ENCODE data around the gene COX7A2. TPM values are rescaled to one million over a fixed set of nuclear protein-coding genes. Genes with fewer than 3 reads are reported as not detected.

COX7A2 gene
- total and polyA plus RNA-seq, 2 of the 4 experiments (the other 2 are of a cell fraction), result 174 to 776 TPM

DNA sequence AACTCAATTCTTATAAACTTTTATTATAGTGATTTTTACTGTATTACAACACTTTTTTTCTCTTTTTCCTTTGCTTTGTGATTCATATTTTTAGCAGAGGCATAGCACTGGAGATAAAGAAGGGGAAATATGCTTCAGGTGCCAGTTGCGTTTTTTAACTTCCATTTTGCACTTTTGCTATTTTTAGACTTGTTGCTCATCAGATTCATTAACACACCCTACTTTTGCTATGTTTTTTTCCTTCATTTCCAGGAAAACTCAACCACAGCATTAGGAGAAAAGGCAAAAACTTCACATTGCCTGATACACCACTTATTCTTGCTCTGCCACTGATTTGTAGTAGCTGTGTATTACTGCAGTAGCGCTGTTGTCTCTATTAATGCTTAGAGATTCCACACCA lies 49.0 kb upstream of the COX7A2 start (continued):
- TF ChIP-seq RAD21 (IDR thresholded peaks at IDR 0.05; ENCODE audit: low read length) (no peak), RCOR1 (IDR thresholded peaks at IDR 0.05; ENCODE audit: insufficient replicate concordance, low read length) (no peak)
- TF ChIP-seq, protein P1, sequence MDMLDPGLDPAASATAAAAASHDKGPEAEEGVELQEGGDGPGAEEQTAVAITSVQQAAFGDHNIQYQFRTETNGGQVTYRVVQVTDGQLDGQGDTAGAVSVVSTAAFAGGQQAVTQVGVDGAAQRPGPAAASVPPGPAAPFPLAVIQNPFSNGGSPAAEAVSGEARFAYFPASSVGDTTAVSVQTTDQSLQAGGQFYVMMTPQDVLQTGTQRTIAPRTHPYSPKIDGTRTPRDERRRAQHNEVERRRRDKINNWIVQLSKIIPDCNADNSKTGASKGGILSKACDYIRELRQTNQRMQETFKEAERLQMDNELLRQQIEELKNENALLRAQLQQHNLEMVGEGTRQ (IDR thresholded peaks at IDR 0.05; ENCODE audit: low read depth, low read length), result no peak

DNA sequence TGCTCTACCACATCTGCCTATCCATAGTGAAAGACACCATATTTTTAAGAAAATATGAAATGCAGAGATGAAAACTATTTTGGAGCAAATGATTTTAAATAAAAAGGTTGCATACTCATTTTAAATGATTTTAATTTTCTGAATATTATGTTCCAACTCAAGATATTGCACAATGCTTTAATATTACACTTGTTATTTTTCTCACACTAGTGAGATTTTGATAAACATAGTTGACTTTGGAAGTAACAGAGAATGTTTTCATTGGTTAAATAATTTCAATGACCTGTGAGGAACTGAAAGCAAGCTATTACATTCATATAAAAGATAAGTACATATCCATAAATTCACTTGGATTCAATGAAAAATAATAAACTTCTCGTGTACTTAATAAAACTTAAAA lies 48.1 kb upstream of the COX7A2 start:
- H3K4ac ChIP-seq (ENCODE audit: low read depth, low read length), result no peak overlapping the region
- H2BK120ac ChIP-seq (ENCODE audit: low read depth, low read length), result no peak overlapping the region
- ATAC-seq (ENCODE audit: low read depth) (no peak), DNase-seq (no peak)
- WGBS, 2 experiments (ENCODE audit: extremely low coverage in 2 of 2, insufficient read length in 1 of 2), result no CpG with 5 or more reads among the region's 1 CpG
- no peaks in the 10 kb centered on the region for H4K20me1 ChIP-seq (ENCODE audit: insufficient read depth, low read length)
- no peaks in the 10 kb centered on the region for H3K9me3 ChIP-seq (ENCODE audit: control insufficient read depth, insufficient read depth, low read length)
- H3K18ac ChIP-seq (ENCODE audit: low read depth, low read length), result no peak overlapping the region
- intact Hi-C loops (cut with micrococcal nuclease) (no loop called here), in situ Hi-C loops (cut with MboI; ENCODE audit: low sequenced_read_pairs) (no loop called here), dilution Hi-C loops (cut with HindIII; ENCODE audit: low sequenced_read_pairs, unreplicated experiment) (no loop called here)
- POLR2A ChIA-PET (ENCODE audit: unreplicated experiment), result no interaction called here
- no peak overlapping the region for H4K8ac ChIP-seq (ENCODE audit: low read depth in 2 of 2, low read length in 2 of 2)
- H3K27me3 ChIP-seq (ENCODE audit: control insufficient read depth, insufficient read depth, low read length), result no peaks in the 10 kb centered on the region
- H3K36me3 ChIP-seq (ENCODE audit: control insufficient read depth, insufficient read depth, low read length), result no peaks in the 10 kb centered on the region
- no peak overlapping the region for H3K23ac ChIP-seq (ENCODE audit: low read depth, low read length)
- no peaks in the 10 kb centered on the region for H3K79me1 ChIP-seq (ENCODE audit: low read depth in 1 of 2, low read length in 2 of 2)
- CTCF ChIA-PET, result no interaction called here
- no peak overlapping the region for H3K27ac ChIP-seq (ENCODE audit: insufficient read depth, low read length)
- no peaks in the 10 kb centered on the region for H3K4me1 ChIP-seq (ENCODE audit: control insufficient read depth, insufficient read depth, low read length)
- BruUV-seq (replicated peaks), result no TSS peak
- H2BK5ac ChIP-seq (ENCODE audit: low read depth, low read length, poor library complexity, severe bottlenecking), result no peak overlapping the region
- no peak overlapping the region for H2AK5ac ChIP-seq (ENCODE audit: low read depth, low read length)
- H2AFZ ChIP-seq (replicated peaks; ENCODE audit: low read length, poor library complexity), result no peak overlapping the region
- H4K91ac ChIP-seq (ENCODE audit: insufficient read depth, low read depth, low read length), result no peak overlapping the region
- no peak overlapping the region for H4K5ac ChIP-seq (ENCODE audit: low read depth, low read length)
- H3K4me2 ChIP-seq (ENCODE audit: low read depth, low read length), result no peak overlapping the region
- no peak overlapping the region for H2BK20ac ChIP-seq (ENCODE audit: low read depth, low read length)
- TF ChIP-seq MXI1 (IDR thresholded peaks at IDR 0.05; ENCODE audit: borderline replicate concordance, low read depth, low read length), result no peak
- peak; percentile 51; the same call in 1 of the 2 replicates for TF ChIP-seq CEBPB (IDR thresholded peaks at IDR 0.05; ENCODE audit: low read depth, low read length)
- TF ChIP-seq, protein P2, sequence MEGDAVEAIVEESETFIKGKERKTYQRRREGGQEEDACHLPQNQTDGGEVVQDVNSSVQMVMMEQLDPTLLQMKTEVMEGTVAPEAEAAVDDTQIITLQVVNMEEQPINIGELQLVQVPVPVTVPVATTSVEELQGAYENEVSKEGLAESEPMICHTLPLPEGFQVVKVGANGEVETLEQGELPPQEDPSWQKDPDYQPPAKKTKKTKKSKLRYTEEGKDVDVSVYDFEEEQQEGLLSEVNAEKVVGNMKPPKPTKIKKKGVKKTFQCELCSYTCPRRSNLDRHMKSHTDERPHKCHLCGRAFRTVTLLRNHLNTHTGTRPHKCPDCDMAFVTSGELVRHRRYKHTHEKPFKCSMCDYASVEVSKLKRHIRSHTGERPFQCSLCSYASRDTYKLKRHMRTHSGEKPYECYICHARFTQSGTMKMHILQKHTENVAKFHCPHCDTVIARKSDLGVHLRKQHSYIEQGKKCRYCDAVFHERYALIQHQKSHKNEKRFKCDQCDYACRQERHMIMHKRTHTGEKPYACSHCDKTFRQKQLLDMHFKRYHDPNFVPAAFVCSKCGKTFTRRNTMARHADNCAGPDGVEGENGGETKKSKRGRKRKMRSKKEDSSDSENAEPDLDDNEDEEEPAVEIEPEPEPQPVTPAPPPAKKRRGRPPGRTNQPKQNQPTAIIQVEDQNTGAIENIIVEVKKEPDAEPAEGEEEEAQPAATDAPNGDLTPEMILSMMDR (conservative IDR thresholded peaks at IDR 0.05; ENCODE audit: low read depth, low read length), result no peak
- TF ChIP-seq ELK1 (IDR thresholded peaks at IDR 0.05; ENCODE audit: borderline replicate concordance, low read depth, low read length), result no peak
- no peak for TF ChIP-seq RAD21 (IDR thresholded peaks at IDR 0.05; ENCODE audit: low read length)
- TF ChIP-seq MAFK (IDR thresholded peaks at IDR 0.05; ENCODE audit: low read depth, low read length), result no peak
- H3K9me1 ChIP-seq (ENCODE audit: insufficient read depth, low read length), result no peaks in the 10 kb centered on the region
- no peak overlapping the region for H3K56ac ChIP-seq (ENCODE audit: extremely low read depth, insufficient read depth, low read length)
- H3K9ac ChIP-seq (ENCODE audit: low read depth, low read length), result no peak overlapping the region
- H2BK15ac ChIP-seq (ENCODE audit: low read depth, low read length), result no peak overlapping the region
- no peak overlapping the region for H3K4me3 ChIP-seq (ENCODE audit: insufficient read depth, low read depth, low read length)
- H2AK9ac ChIP-seq (replicated peaks; ENCODE audit: low read depth, low read length, poor library complexity), result no peak overlapping the region
- H3K14ac ChIP-seq (replicated peaks; ENCODE audit: low read depth, low read length), result no peak overlapping the region
